Upper lobe of left lung (tissue), 4 donors: Measurements from ENCODE around the gene SRRM3.

Experiments
- CTCF ChIP-seq, 6 experiments: fragments of 450-650 bp in 4 of 6; fragments of 200-600 bp in 2 of 6; sonication (generic) in 2 of 6; IDR thresholded peaks; one replicate each; pipeline ENCODE4 v1.5.1; 2016 to 2019; ENCODE audit warnings: antibody characterized with exemption in 6 of 6
- POLR2AphosphoS5 ChIP-seq, 2 donors: sonication (generic); formaldehyde crosslinking; IDR thresholded peaks; one replicate each; pipeline ENCODE4 v1.5.1; 2017; ENCODE audit warnings: antibody characterized with exemption in 2 of 2

GRCh38 chr7:76262683-76263402 lies 61.1 kb downstream of the SRRM3 start:
- TF ChIP-seq POLR2AphosphoS5 (IDR thresholded peaks at IDR 0.05): no peak
- peak in 5 of 6 experiments; percentile 46 to 67 (median 62) for TF ChIP-seq CTCF (IDR thresholded peaks at IDR 0.05)
